Adrenal gland (tissue), 5 donors: ENCODE data around the gene C1orf185.

Experiments
- CTCF ChIP-seq, 6 experiments: fragments of 450-650 bp in 4 of 6; fragments of 200-600 bp in 2 of 6; sonication (generic) in 1 of 6; IDR thresholded peaks; 1 replicate in 5 of 6; 2 replicates in 1 of 6; pipeline versions ENCODE4 v1.5.1 to v1.8.0; 2016 to 2021; ENCODE audit warnings: antibody characterized with exemption in 6 of 6, mild to moderate bottlenecking in 2 of 6, moderate library complexity in 1 of 6
- POLR2A ChIP-seq, 2 donors: fragments of 450-650 bp; IDR thresholded peaks; one replicate each; pipeline ENCODE4 v1.6.1; 2017; ENCODE audit warnings: antibody characterized with exemption in 2 of 2, mild to moderate bottlenecking in 2 of 2, moderate library complexity in 1 of 2
- donor health status: DM: no; HTN: no; CAD: no.

GRCh38 chr1:51190961-51191360 lies 88.9 kb downstream of the C1orf185 start:
- no peak for TF ChIP-seq CTCF (IDR thresholded peaks at IDR 0.05)
- TF ChIP-seq POLR2A (IDR thresholded peaks at IDR 0.05): no peak
